GM18873 (cell line): ENCODE results near the gene FAM98A.

Source experiments
- ATAC-seq: cut with Tn5 transposase; IDR thresholded peaks from one replicate; pipeline ENCODE4 v1.9.1; 2021; ENCODE audit warnings: mild to moderate bottlenecking, moderate library complexity, moderate number of reproducible peaks; ENCODE audit not compliant: unreplicated experiment, low FRiP score

Gene FAM98A

GRCh38 chr2:33599175-33599942 lies at the start of gene FAM98A:
TSS of gene FAM98A (minus strand) at chr2:33599299. CDS start at chr2:33599221, 78 bp downstream.
- peak; percentile 89 for ATAC-seq

DNA sequence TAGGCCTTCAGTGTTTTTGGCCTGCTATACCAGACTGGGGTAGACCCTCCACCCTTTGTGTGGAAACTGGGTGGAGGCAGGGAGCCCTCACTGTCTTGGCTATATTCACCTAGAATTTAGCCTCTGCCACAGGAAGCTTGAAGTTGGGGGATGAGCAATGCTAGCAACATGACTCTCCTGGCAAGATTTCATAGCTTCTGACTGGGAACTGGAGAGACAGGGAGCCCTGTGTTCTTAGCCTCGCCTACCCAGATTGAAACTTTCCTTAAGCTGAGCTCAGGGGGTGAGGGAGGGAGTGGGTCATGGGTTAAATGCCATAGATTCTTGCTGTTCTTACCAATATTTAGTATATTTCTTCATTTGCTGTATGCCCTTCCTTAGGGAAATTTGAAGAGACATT lies 46.8 kb upstream of the FAM98A start:
- no peak for ATAC-seq

DNA sequence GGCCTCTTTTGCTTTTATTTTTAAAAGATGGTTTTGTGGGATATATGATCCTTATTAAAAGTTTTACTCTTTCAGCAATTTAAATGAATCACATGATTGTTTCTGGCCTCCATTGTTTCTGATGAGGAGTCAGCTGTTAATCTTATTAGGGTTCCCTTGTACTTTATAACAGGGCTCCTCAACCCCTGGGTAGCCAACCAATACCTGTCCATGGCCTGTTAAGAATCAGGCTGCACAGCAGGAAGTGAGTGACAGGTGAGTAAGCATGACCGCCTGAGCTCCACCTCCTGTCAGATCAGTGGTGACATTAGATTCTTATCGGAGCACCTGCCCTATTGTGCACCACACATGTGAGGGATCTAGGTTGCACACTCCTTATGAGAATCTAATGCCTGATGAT lies 45.1 kb upstream of the FAM98A start:
- no peak for ATAC-seq

DNA sequence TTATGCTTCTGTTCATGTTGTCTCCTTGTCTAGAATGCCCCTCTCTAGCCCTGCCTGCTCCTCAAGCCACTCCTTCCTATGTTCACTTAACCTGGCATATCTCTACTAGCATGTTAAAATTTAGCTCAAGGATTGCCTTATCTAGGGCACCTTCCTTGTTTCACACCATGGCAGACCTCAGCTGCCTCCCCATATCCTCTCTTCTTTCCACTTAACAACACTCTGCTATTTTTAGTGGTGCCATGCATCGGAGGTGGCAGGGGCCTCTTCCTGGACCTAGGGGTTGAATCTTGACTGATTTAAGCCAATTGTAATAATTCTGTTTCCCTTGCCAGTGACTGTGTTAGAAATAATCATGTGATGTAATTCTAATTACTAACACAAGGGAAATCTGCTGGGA lies 36.9 kb upstream of the FAM98A start:
- ATAC-seq: no peak

DNA sequence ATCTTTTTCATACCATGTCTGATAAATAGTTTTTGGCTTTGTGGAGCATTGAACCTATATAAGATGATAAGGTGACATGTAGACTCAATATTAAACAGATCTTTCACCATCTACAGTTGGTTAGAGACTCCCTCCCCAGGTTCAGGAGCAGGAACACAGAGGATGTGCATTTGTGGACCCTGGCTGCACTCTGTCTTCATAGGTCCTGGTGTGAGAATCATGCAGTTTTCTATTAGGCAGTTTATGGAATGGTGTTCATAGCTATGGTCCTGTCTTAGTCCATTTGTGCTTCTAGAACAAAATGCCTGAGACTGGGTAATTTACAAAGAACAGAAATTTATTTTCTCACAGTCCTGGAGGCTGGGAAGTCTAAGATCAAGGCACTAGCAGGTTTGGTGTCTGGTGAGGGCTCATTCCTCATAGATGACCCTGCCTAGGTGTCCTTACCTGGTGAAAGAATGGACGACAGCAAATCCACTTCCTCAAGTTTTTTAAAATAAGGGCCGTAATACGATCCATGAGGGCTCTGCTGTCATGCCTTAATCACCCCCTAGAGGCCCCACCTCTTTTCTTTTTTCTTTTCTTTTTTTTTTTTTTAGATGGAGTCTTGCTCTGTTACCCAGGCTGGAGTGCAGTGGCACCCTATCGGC lies 35.3 kb upstream of the FAM98A start:
- ATAC-seq: no peak

DNA sequence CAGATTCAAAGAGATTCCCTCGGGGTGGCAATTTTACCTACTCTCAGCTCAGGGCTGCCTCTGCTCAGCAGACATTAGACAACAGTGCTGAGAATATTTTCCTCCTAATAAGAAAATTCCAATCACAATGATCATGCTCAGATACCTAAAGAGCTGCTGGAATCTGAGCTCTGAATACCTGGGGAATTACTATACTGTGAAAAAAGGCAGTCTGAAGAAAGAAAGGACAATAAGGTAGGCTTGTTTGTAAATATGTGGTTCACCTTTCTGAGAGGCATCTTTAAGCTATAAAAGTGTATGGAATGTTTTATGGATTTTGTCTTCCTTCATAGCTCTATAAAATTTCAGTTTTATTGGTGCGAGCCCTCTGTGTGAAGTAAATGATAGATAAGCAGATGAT lies 34.2 kb upstream of the FAM98A start:
- ATAC-seq: no peak

DNA sequence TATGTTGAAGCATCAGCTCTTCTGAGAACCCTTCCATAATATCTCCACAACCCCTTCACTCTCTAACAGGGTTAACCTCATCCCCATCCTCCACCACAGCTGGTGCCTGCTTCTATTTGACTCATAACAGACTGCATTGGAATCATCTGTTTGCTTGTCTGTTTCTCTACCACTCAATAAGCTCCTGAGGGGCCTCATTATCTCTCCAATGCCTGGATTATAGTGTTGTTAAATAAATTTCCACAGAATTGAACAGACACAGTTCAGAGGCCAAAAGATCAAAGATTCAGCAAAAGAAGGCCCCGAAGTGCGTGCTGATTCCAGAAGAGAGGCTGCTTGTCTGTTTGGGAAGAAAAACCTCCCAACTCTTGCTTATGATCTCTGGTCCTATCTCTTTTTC lies 33.7 kb upstream of the FAM98A start:
- no peak for ATAC-seq

GRCh38 chr2:33628031-33628827 lies 29.1 kb upstream of the FAM98A start:
- ATAC-seq: no peak

GRCh38 chr2:33619028-33619427 lies 19.9 kb upstream of the FAM98A start:
- no peak for ATAC-seq

- no peak for ATAC-seq
Measured at GRCh38 chr2:33617989-33618388, 18.9 kb upstream of the FAM98A start.

GRCh38 chr2:33617401-33617800 lies 18.3 kb upstream of the FAM98A start:
- no peak for ATAC-seq

DNA sequence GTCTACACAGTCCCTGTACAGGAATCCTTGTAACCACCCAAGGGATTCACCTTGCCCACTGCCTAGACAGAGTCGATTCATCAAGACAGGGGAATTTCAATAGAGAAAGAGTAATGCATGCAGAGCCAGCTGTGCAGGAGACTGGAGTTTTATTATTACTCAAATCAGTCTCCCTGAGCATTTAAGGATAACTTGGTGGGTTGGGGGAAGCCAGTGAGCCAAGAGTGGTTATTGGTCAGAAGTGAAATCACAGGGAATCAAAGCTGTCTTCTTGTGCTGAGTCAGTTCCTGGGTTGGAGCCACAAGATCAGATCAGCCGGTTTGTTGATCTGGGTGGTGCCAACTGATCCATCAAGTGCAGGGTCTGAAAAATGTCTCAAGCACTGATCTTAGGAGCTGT lies 17.8 kb upstream of the FAM98A start:
- no peak for ATAC-seq

- ATAC-seq: no peak
Measured at GRCh38 chr2:33614190-33614589, 15.1 kb upstream of the FAM98A start.

- ATAC-seq: no peak
Measured at GRCh38 chr2:33607905-33608304, 8.8 kb upstream of the FAM98A start.

DNA sequence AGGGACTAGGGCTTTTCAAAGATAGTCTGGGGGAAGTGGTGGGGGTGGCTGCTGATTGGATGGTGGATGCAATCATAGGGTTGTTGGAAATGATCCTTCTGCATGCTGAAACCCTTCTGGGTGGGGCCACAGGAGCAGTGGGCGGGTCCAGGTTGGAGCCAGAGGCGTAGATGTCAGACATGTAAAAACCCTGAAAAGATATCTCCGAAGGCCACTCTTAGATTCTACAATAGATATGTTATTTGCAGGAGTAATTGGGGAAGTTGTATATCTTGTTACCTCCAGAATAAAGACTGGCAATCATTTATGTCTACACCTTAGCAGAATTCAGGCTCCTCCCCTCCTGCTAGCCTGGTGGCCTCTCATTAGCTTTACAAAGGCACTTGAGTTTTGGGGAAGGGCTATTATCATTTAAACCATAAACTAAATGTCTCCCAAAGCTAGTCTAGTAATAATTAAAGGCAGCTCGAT lies 8.2 kb upstream of the FAM98A start:
- ATAC-seq: no peak

GRCh38 chr2:33606622-33607021 lies 7.5 kb upstream of the FAM98A start:
- ATAC-seq: no peak

DNA sequence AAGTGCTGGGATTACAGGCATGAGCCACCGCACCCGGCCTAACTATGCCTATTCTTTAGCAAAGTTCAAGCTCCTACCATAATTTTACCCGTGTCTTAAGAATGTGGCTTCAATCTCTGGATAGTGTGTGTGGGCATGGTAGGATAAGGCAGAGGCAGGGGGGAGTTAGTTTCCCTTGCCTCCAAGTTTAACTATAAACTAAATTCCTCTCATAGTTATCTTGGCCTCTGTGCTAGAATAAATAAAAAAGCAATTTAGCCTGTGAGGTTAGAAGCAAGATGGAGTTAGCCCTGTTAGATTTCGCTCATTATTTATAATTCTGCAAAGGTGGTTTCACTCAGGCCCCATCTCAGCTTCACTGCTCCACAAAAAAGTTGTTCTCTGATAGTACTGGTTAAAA lies 7.0 kb upstream of the FAM98A start:
- no peak for ATAC-seq

DNA sequence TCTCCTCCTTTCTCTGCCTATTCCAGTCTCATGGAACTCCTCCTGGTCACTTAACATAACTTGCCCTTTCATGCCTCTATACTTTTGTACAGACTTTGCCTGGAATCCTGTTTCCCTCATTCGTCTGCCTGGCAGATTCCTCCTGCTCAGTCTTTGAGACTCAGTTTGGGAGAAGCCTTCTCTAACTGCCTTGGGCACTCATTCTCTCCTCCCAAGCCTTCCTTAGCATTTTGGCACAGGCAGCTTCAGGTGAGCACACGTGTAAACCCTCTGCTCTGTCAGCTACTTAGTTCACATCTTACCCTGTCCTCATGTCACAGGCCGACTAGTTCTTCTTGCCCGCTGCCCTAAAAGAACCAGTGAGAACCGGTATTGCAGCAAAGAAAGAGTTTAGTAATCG lies 6.0 kb upstream of the FAM98A start:
- no peak for ATAC-seq

DNA sequence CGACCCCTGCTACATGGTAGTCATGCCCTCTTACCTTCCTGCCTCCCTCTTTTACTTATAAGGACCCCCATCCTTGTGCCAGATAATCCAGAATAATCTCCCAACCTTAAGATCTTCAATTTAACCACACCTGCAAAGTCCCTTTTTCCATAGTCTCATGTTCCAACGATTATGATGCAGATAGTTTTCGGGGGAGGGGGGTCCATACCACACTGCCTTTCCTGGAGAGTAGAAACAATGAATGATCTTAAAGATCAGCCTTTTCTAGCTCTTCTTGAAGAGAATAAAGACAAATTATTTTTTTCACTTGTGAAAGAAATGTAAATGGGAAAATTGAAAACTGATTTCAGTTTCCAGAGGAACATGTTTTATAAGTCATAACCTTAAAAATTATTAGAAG lies 4.3 kb upstream of the FAM98A start:
- no peak for ATAC-seq

- no peak for ATAC-seq
Measured at GRCh38 chr2:33602201-33602830, 3.2 kb upstream of the FAM98A start.

DNA sequence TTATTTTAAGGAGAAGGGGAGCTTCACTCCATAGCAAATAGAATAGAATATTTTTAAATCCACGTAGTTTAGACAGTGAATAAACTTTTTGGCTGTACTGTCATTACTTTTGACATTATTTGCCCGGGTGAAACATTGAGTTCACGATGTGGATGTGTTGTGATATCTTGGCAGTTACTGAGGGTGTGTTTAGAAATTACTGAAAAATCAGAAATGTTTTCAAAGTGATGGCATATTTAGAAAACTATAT lies 769 bp upstream of the FAM98A start:
- ATAC-seq: no peak
